ENCODE measurements around the gene MICAL3.

- TF ChIP-seq EZH2 (IDR thresholded peaks at IDR 0.05; ENCODE audit: insufficient read depth, poor library complexity, severe bottlenecking), result no peak
- no peak for TF ChIP-seq EZH2phosphoT487 (IDR thresholded peaks at IDR 0.05; ENCODE audit: insufficient read depth, low read depth)
Observed at GRCh38 chr22:17749605-17750395, 274.6 kb downstream of the MICAL3 start.

Measured in GM23248 (cell line).